ENCODE results near the gene LRRC19. TPM values are rescaled to one million over a fixed set of nuclear protein-coding genes. Genes with fewer than 3 reads are reported as not detected.

LRRC19 gene
- total RNA-seq, 4 donors from 2014 or later, result not detected

- H3K27ac ChIP-seq (replicated peaks in 1 of 4), result no peak overlapping the region
- H3K27me3 ChIP-seq, result no peaks in the 10 kb centered on the region
- H3K4me3 ChIP-seq, result no peak overlapping the region
- no peaks in the 10 kb centered on the region for H3K9me3 ChIP-seq
- 80% methylated on average over 1 of the region's 1 CpG for WGBS
- peaks cover 16 to 76% (median 34%) of the 10 kb centered on the region in 4 donors for H3K36me3 ChIP-seq
- no peaks in the 10 kb centered on the region for H3K4me1 ChIP-seq
- no peak for TF ChIP-seq POLR2A (IDR thresholded peaks at IDR 0.05; ENCODE audit: low read depth)
- no peak for TF ChIP-seq POLR2AphosphoS5 (IDR thresholded peaks at IDR 0.05)
- no peak for TF ChIP-seq CTCF (IDR thresholded peaks at IDR 0.05)
- no peak for TF ChIP-seq EP300 (IDR thresholded peaks at IDR 0.05)
- intact Hi-C loops (cut with DNase I), result no loop called here
- DNase-seq (ENCODE audit: extremely low spot score), result no peak
Observed at GRCh38 chr9:26983340-26983739, 22.1 kb downstream of the LRRC19 start.

GRCh38 chr9:26975728-26976707 lies 29.5 kb downstream of the LRRC19 start:
- Histone ChIP-seq H3K4me3 (peak overlapping the region in 1 of 4 donors; percentile 8), H3K9me3 (no peaks in the 10 kb centered on the region), H3K36me3 (peaks cover 0 to 30% (median under 1%) of the 10 kb centered on the region in 4 donors), H3K27ac (replicated peaks in 1 of 4) (no peak overlapping the region), H3K4me1 (peaks cover 0 to 12% (median 3%) of the 10 kb centered on the region in 4 donors), H3K27me3 (no peaks in the 10 kb centered on the region)
- TF ChIP-seq CTCF (IDR thresholded peaks at IDR 0.05) (peak; percentile 44 to 61 (median 50)), POLR2A (IDR thresholded peaks at IDR 0.05; ENCODE audit: low read depth) (no peak)
- intact Hi-C loops (cut with DNase I), result loop anchor here (5.0 to 10.0 kb wide), 3 partner anchors 51 to 229 kb away; partner anchors contain the start of gene CAAP1
- 84% methylated on average over 18 of the region's 18 CpGs for WGBS
- no peak for DNase-seq (ENCODE audit: extremely low spot score)

DNA sequence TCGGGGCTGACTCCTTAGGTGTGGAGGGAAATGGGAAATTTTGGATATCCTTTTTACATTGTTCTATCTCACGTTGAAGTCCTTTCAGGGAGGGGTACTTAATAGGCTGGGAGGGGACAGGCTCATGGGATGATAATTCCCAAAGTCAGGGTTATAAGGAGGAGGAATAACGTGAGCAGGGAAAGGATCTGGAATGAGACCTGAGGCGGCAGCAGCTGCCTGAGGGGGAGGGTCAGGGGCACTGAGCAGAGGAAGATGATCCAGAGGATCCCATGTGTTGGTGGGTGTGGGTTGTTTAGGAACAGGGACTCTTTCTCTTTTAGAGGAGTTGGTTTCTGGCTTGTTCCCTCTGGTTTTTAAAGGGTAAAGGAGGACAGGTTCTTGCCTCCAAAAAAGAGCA lies 30.5 kb downstream of the LRRC19 start:
- TF ChIP-seq EP300 (IDR thresholded peaks at IDR 0.05) (no peak), POLR2A (IDR thresholded peaks at IDR 0.05; ENCODE audit: low read depth) (no peak), CTCF (IDR thresholded peaks at IDR 0.05) (no peak), POLR2AphosphoS5 (IDR thresholded peaks at IDR 0.05) (no peak)
- 80% methylated on average over 4 of the region's 4 CpGs for WGBS
- Histone ChIP-seq H3K27ac (replicated peaks in 1 of 4) (no peak overlapping the region), H3K36me3 (peaks cover 0 to 25% (median 0%) of the 10 kb centered on the region in 4 donors), H3K4me1 (peaks cover 0 to 12% (median 3%) of the 10 kb centered on the region in 4 donors), H3K9me3 (no peaks in the 10 kb centered on the region), H3K4me3 (no peak overlapping the region), H3K27me3 (no peaks in the 10 kb centered on the region)
- intact Hi-C loops (cut with DNase I), result loop anchor here (5.0 to 10.0 kb wide), 3 partner anchors 50 to 228 kb away; partner anchors contain the start of gene CAAP1
- no peak for DNase-seq (ENCODE audit: extremely low spot score)

- intact Hi-C loops (cut with DNase I), result loop anchor here (10.0 kb wide), 1 partner anchor 49 kb away; no protein-coding TSS in a partner anchor
- Histone ChIP-seq H3K27ac (replicated peaks in 1 of 4) (no peak overlapping the region), H3K27me3 (no peaks in the 10 kb centered on the region), H3K4me1 (peaks cover 0 to 12% (median 3%) of the 10 kb centered on the region in 4 donors), H3K36me3 (peaks cover 0 to 25% (median 0%) of the 10 kb centered on the region in 4 donors), H3K9me3 (no peaks in the 10 kb centered on the region), H3K4me3 (no peak overlapping the region)
- 93% methylated on average over 5 of the region's 5 CpGs for WGBS
- DNase-seq (ENCODE audit: extremely low spot score), result no peak
- TF ChIP-seq CTCF (IDR thresholded peaks at IDR 0.05) (no peak), EP300 (IDR thresholded peaks at IDR 0.05) (no peak), POLR2A (IDR thresholded peaks at IDR 0.05; ENCODE audit: low read depth) (no peak), POLR2AphosphoS5 (IDR thresholded peaks at IDR 0.05) (no peak)
Observed at GRCh38 chr9:26973989-26974388, 31.5 kb downstream of the LRRC19 start.

Measured in esophagus muscularis mucosa (tissue), 4 donors.